WERI-Rb-1 (cell line): ENCODE results near the gene TMEM201.
A peak's percentile ranks its signal among the peaks of the same experiment; 100 is the strongest.

ENCODE experiments used
- DNase-seq: peaks from one replicate; pipeline ENCODE4 v3.0.0-alpha.2; 2020
- H3K27ac ChIP-seq: fragments of 250-450 bp; sonication (Bioruptor Pico); 2 replicates; pipeline ENCODE4 v1.5.1; 2020; ENCODE audit warnings: mild to moderate bottlenecking, moderate library complexity
- H3K27me3 ChIP-seq: fragments of 250-450 bp; sonication (Bioruptor Pico); 2 replicates; pipeline ENCODE4 v1.5.1; 2021; ENCODE audit warnings: mild to moderate bottlenecking, low read depth, moderate library complexity; ENCODE audit not compliant: insufficient read depth, severe bottlenecking
- H3K36me3 ChIP-seq: fragments of 250-450 bp; sonication (Bioruptor Pico); 2 replicates; pipeline ENCODE4 v1.5.1; 2020; ENCODE audit warnings: mild to moderate bottlenecking, moderate library complexity
- H3K4me3 ChIP-seq: 2 replicates; pipeline ENCODE4 v1.5.1; 2011; ENCODE audit warnings: low read depth, mild to moderate bottlenecking, control low read depth, low read length
- H3K9me3 ChIP-seq: fragments of 250-450 bp; sonication (Bioruptor Pico); 2 replicates; pipeline ENCODE4 v1.5.1; 2021; ENCODE audit warnings: mild to moderate bottlenecking, moderate library complexity; ENCODE audit not compliant: severe bottlenecking
- CTCF ChIP-seq: IDR thresholded peaks from 2 replicates; pipeline ENCODE4 v1.5.1; 2011; ENCODE audit warnings: low read depth, mild to moderate bottlenecking, control low read depth, inconsistent platforms, low read length

Gene TMEM201

GRCh38 chr1:9589144-9589718 lies 520 bp downstream of the TMEM201 start:
- Histone ChIP-seq H3K9me3 (no peaks in the 10 kb centered on the region), H3K27me3 (no peaks in the 10 kb centered on the region), H3K36me3 (peaks cover 38% of the 10 kb centered on the region), H3K4me3 (peak overlapping the region; percentile 46), H3K27ac (peak overlapping the region; percentile 94)
- DNase-seq, result no peak
- no peak for TF ChIP-seq CTCF

- TF ChIP-seq CTCF, result no peak
Observed at GRCh38 chr1:9589719-9590157, 1.0 kb downstream of the TMEM201 start.

GRCh38 chr1:9590201-9590600 lies 1.5 kb downstream of the TMEM201 start:
- H3K4me3 ChIP-seq, result peak overlapping the region; percentile 46
- H3K27me3 ChIP-seq, result no peaks in the 10 kb centered on the region
- DNase-seq, result no peak
- no peak for TF ChIP-seq CTCF
- no peaks in the 10 kb centered on the region for H3K9me3 ChIP-seq
- peaks cover 39% of the 10 kb centered on the region for H3K36me3 ChIP-seq
- peak overlapping the region; percentile 94 for H3K27ac ChIP-seq

More at GRCh38 chr1:9589719-9590157, 1.0 kb downstream of the TMEM201 start:
- H3K27ac ChIP-seq, result peak overlapping the region; percentile 94
- DNase-seq, result no peak
- H3K27me3 ChIP-seq, result no peaks in the 10 kb centered on the region
- H3K4me3 ChIP-seq, result peak overlapping the region; percentile 46
- H3K9me3 ChIP-seq, result no peaks in the 10 kb centered on the region
- peaks cover 42% of the 10 kb centered on the region for H3K36me3 ChIP-seq

GRCh38 chr1:9590945-9591668 lies 2.4 kb downstream of the TMEM201 start:
- Histone ChIP-seq H3K4me3 (no peak overlapping the region), H3K27me3 (no peaks in the 10 kb centered on the region), H3K36me3 (peaks cover 39% of the 10 kb centered on the region), H3K9me3 (no peaks in the 10 kb centered on the region), H3K27ac (peak overlapping the region; percentile 94)
- no peak for DNase-seq
- TF ChIP-seq CTCF, result no peak

- H3K9me3 ChIP-seq, result no peaks in the 10 kb centered on the region
- no peak overlapping the region for H3K4me3 ChIP-seq
- peak overlapping the region; percentile 94 for H3K27ac ChIP-seq
- DNase-seq, result peak; percentile 73
- H3K36me3 ChIP-seq, result peaks cover 47% of the 10 kb centered on the region
- no peak for TF ChIP-seq CTCF
- no peaks in the 10 kb centered on the region for H3K27me3 ChIP-seq
Observed at GRCh38 chr1:9591669-9592509, 3.2 kb downstream of the TMEM201 start.
